Neuronal stem cell (in vitro differentiated cells): ENCODE measurements around the gene SEL1L2.

Experiments used
- DNase-seq: peaks from one replicate; pipeline ENCODE4 v3.0.0-alpha.2; 2013; ENCODE audit warnings: low spot score
- H2AFZ ChIP-seq: one replicate; pipeline ENCODE4 v1.6.1; 2013; ENCODE audit warnings: mild to moderate bottlenecking, low read length, inconsistent platforms
- H2AK5ac ChIP-seq: 2 replicates; pipeline ENCODE4 v1.6.1; 2013; ENCODE audit warnings: low read depth, mild to moderate bottlenecking, inconsistent platforms, low read length, moderate library complexity, mixed read lengths
- H2BK120ac ChIP-seq: 2 replicates; pipeline ENCODE4 v1.6.1; 2013; ENCODE audit warnings: low read depth, mild to moderate bottlenecking, inconsistent platforms, low read length, moderate library complexity, mixed read lengths
- H2BK12ac ChIP-seq: one replicate; pipeline ENCODE4 v1.6.1; 2013; ENCODE audit warnings: low read length, inconsistent platforms
- H2BK15ac ChIP-seq: 2 replicates; pipeline ENCODE4 v1.6.1; 2013; ENCODE audit warnings: mild to moderate bottlenecking, low read length, inconsistent platforms, mixed read lengths
- H2BK5ac ChIP-seq: one replicate; pipeline ENCODE4 v1.6.1; 2013; ENCODE audit warnings: inconsistent platforms, mild to moderate bottlenecking, low read length, moderate library complexity
- H3K14ac ChIP-seq: one replicate; pipeline ENCODE4 v1.6.1; 2013; ENCODE audit warnings: low read length, inconsistent platforms
- H3K18ac ChIP-seq: 2 replicates; pipeline ENCODE4 v1.6.1; 2013; ENCODE audit warnings: low read length, inconsistent platforms
- H3K23ac ChIP-seq: 2 replicates; pipeline ENCODE4 v1.6.1; 2013; ENCODE audit warnings: low read depth, mild to moderate bottlenecking, mixed read lengths, low read length, inconsistent platforms; ENCODE audit not compliant: poor library complexity
- H3K27ac ChIP-seq: replicated peaks from 3 replicates; pipeline ENCODE4 v1.5.1; 2013; ENCODE audit warnings: low read length, inconsistent platforms
- H3K27me3 ChIP-seq, 3 experiments: 2 replicates each; pipeline ENCODE4 v1.6.1; 2013; ENCODE audit warnings: low read length in 3 of 3, mild to moderate bottlenecking in 2 of 3, inconsistent platforms in 1 of 3, low read depth in 1 of 3, mixed read lengths in 1 of 3, moderate library complexity in 1 of 3; ENCODE audit not compliant: control insufficient read depth in 3 of 3, insufficient read depth in 3 of 3
- H3K36me3 ChIP-seq, 2 donors: replicated peaks in 1 of 2; 2 replicates each; pipeline ENCODE4 v1.6.1; 2013; ENCODE audit warnings: low read length in 2 of 2; ENCODE audit not compliant: control insufficient read depth in 2 of 2, insufficient read depth in 2 of 2
- H3K4ac ChIP-seq: 2 replicates; pipeline ENCODE4 v1.6.1; 2013; ENCODE audit warnings: inconsistent platforms, mild to moderate bottlenecking, low read length, moderate library complexity
- H3K4me1 ChIP-seq, 2 donors: 1 replicate in 1 of 2; 2 replicates in 1 of 2; pipeline ENCODE4 v1.6.1; 2013; ENCODE audit warnings: low read length in 2 of 2, low read depth in 1 of 2; ENCODE audit not compliant: control insufficient read depth in 2 of 2, insufficient read depth in 1 of 2
- H3K4me2 ChIP-seq: one replicate; pipeline ENCODE4 v1.6.1; 2013; ENCODE audit warnings: mild to moderate bottlenecking, low read length, inconsistent platforms; ENCODE audit not compliant: insufficient read depth, poor library complexity, severe bottlenecking
- H3K4me3 ChIP-seq, 2 donors: 2 replicates each; pipeline ENCODE4 v1.5.1; 2013; ENCODE audit warnings: low read length in 2 of 2, mild to moderate bottlenecking in 2 of 2, inconsistent platforms in 1 of 2, moderate library complexity in 1 of 2
- H3K79me1 ChIP-seq: one replicate; pipeline ENCODE4 v1.6.1; 2013; ENCODE audit warnings: low read depth, mild to moderate bottlenecking, inconsistent platforms, low read length, moderate library complexity
- H3K9ac ChIP-seq: one replicate; pipeline ENCODE4 v1.6.1; 2013; ENCODE audit warnings: mild to moderate bottlenecking, low read depth, low read length, inconsistent platforms; ENCODE audit not compliant: poor library complexity
- H3K9me3 ChIP-seq, 2 donors: replicated peaks in 1 of 2; 2 replicates each; pipeline versions ENCODE3 to v1.6.1; 2013; ENCODE audit warnings: low read length in 2 of 2, mild to moderate bottlenecking in 2 of 2, inconsistent platforms in 1 of 2, low read depth in 1 of 2, mixed read lengths in 1 of 2, moderate library complexity in 1 of 2; ENCODE audit not compliant: control insufficient read depth in 2 of 2, insufficient read depth in 1 of 2
- H4K8ac ChIP-seq: one replicate; pipeline ENCODE4 v1.6.1; 2013; ENCODE audit warnings: low read depth, mild to moderate bottlenecking, inconsistent platforms, low read length, moderate library complexity
- H4K91ac ChIP-seq: one replicate; pipeline ENCODE4 v1.6.1; 2013; ENCODE audit warnings: low read length, low read depth, mild to moderate bottlenecking, inconsistent platforms; ENCODE audit not compliant: poor library complexity
- WGBS, 2 donors: extraction: QIAGEN DNeasy Blood & Tissue Kit; methylation state at CpG; one replicate each; pipeline ENCODE4 v1.1.7; 2013; ENCODE audit warnings: missing lambda C conversion rate in 2 of 2, mixed read lengths in 1 of 2; ENCODE audit not compliant: insufficient read length in 2 of 2, insufficient replicate concordance in 1 of 2; ENCODE audit errors: extremely low coverage in 2 of 2; 5-methylcytosine and 5-hydroxymethylcytosine counted together

The SEL1L2 gene

DNA sequence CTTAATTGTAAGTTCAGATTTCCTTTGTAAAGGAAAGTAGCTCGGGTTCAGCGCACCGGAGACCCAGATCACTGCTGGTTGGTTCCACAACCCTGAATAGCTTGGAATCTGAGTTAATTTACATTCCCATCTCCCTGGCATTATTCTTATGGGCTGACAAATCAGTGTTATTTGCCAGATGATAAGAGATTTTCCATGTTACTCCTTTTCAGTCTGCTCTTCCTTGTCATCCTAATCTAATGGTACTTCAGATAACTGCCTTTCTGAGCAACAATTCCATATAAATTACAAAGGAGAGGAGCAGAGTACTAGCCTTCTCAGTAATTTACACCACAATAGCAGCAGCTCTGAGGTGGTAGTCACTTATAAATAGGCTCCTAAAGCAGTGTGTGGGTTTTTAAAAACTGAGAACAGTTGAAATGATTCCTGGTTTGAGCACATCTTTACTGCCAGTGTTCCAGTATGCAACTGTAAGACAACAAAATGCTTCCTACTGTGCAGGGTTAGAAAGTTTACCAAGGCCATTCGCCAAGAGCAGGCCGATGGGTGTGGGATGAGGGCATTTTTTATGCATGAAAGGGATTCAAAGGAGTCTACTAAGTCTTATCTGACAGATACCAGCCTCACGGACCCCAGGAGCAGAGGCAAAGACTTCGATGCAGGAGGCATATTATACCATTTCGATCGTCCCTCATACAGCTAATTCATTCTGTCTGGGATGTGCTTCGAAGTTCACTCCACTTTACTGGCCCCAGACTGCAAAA lies 115.8 kb downstream of the SEL1L2 start:
- Histone ChIP-seq H2BK12ac (no peak overlapping the region), H3K36me3 (no peaks in the 10 kb centered on the region), H2BK120ac (no peak overlapping the region), H3K23ac (no peak overlapping the region), H3K27ac (no peak overlapping the region), H2AK5ac (no peak overlapping the region), H2BK5ac (no peak overlapping the region), H3K4me3 (peak overlapping the region in 1 of 2 donors; percentile 18), H4K91ac (no peak overlapping the region), H3K4ac (no peak overlapping the region), H3K79me1 (no peaks in the 10 kb centered on the region), H3K4me1 (peaks cover 7 to 27% of the 10 kb centered on the region in 2 donors), H3K14ac (no peak overlapping the region), H2AFZ (peak overlapping the region; percentile 80), H3K18ac (no peak overlapping the region), H4K8ac (no peak overlapping the region), H3K9ac (no peak overlapping the region), H3K9me3 (no peaks in the 10 kb centered on the region), H3K4me2 (no peak overlapping the region), H2BK15ac (no peak overlapping the region), H3K27me3 (no peaks in the 10 kb centered on the region)
- no peak for DNase-seq
- no CpG with 5 or more reads among the region's 10 CpGs for WGBS, 2 donors

DNA sequence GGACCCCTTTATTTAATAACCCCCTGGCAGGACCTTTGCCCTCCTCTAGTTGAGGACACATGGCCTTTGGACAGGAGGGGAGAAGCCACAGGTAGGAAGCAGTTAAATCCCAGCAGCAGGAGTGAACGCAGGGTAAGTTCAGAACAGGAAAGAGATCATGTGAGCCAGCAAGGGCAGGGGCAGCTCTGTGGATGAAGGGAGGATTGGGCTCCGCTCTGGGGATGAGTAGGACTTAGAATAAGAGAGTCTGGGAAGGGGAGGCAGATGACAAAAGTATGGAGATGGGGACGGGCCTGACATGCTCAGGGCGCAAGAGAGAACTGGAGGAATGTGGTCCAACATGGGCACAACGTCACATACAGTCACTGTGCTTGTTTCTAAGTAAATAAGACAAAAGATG lies 116.6 kb downstream of the SEL1L2 start:
- H3K27ac ChIP-seq = no peak overlapping the region
- no peak overlapping the region for H3K4me3 ChIP-seq
- no peak overlapping the region for H3K18ac ChIP-seq
- H3K14ac ChIP-seq = no peak overlapping the region
- H3K23ac ChIP-seq = no peak overlapping the region
- H2BK15ac ChIP-seq = no peak overlapping the region
- H2BK12ac ChIP-seq = no peak overlapping the region
- H3K79me1 ChIP-seq = no peaks in the 10 kb centered on the region
- no peak overlapping the region for H3K9ac ChIP-seq
- no peak overlapping the region for H2BK5ac ChIP-seq
- H3K4me1 ChIP-seq = peaks cover 7 to 27% of the 10 kb centered on the region in 2 donors
- no CpG with 5 or more reads among the region's 5 CpGs for WGBS, 2 donors
- H4K8ac ChIP-seq = no peak overlapping the region
- no peaks in the 10 kb centered on the region for H3K9me3 ChIP-seq
- no peak overlapping the region for H2AK5ac ChIP-seq
- peak overlapping the region; percentile 80 for H2AFZ ChIP-seq
- no peak overlapping the region for H3K4me2 ChIP-seq
- no peak for DNase-seq
- no peak overlapping the region for H4K91ac ChIP-seq
- no peak overlapping the region for H2BK120ac ChIP-seq
- H3K4ac ChIP-seq = no peak overlapping the region
- H3K36me3 ChIP-seq = no peaks in the 10 kb centered on the region
- H3K27me3 ChIP-seq = no peaks in the 10 kb centered on the region

DNA sequence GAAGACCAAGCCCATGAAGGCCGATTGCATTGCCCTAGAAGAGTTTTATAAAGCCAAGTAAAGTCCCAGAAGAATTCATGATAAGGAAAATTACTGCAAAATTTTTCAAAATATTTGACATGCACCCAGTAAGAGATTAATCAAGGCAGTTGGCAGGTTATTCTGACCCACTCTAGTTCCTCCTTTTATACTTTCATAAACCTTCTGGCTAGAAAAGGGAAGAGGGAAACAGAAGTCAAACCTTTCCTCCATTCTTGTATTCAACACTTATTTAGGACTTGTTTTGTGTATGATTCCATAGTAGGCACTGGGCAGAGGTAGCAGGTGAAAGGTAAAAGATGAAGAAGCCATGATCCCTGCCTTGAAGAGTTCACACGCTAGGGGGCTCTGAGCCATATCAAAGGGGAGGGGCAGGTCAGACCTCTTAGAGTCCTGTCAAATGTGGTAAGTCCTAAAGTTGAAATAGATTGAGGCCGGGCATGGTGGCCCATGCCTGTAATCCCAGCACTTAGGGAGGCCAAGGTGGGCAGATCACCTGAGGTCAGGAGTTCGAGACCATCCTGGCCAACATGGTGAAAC lies 120.2 kb downstream of the SEL1L2 start:
- no peak for DNase-seq
- H3K4me3 ChIP-seq = no peak overlapping the region

DNA sequence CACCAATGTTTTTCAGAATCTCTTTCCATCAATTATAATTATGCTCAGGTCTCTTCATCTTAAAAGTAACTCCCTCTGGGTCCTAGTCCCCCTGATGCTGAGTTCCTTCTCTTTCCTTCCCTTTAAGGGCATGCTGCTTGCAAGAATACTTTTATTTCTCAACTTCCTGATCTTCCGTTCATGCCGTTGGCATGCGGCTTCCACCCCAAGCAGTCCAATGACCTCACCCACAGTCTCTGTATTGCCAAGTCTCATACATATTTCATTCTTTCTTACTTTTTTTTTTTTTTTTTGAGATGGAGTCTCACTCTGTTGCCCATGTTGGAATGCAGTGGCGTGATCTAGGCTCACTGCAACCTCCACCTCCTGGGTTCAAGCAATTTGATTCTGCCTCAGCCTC lies 122.1 kb downstream of the SEL1L2 start:
- no peak overlapping the region for H3K18ac ChIP-seq
- no CpG with 5 or more reads among the region's 4 CpGs for WGBS, 2 donors
- no peak overlapping the region for H2BK120ac ChIP-seq
- no peak overlapping the region for H3K4me3 ChIP-seq
- no peak overlapping the region for H3K14ac ChIP-seq
- no peak overlapping the region for H4K8ac ChIP-seq
- H2AFZ ChIP-seq = no peak overlapping the region
- H3K27me3 ChIP-seq = no peaks in the 10 kb centered on the region
- no peak overlapping the region for H2BK12ac ChIP-seq
- H3K79me1 ChIP-seq = no peaks in the 10 kb centered on the region
- peaks cover 1 to 19% of the 10 kb centered on the region in 2 donors for H3K4me1 ChIP-seq
- DNase-seq = no peak
- H3K27ac ChIP-seq = no peak overlapping the region
- H4K91ac ChIP-seq = no peak overlapping the region
- no peak overlapping the region for H3K4ac ChIP-seq
- H2AK5ac ChIP-seq = no peak overlapping the region
- no peak overlapping the region for H2BK15ac ChIP-seq
- no peaks in the 10 kb centered on the region for H3K36me3 ChIP-seq
- no peak overlapping the region for H2BK5ac ChIP-seq
- H3K9me3 ChIP-seq = no peaks in the 10 kb centered on the region
- H3K9ac ChIP-seq = no peak overlapping the region
- no peak overlapping the region for H3K23ac ChIP-seq
- no peak overlapping the region for H3K4me2 ChIP-seq

More for the DNA sequence above, 120.2 kb downstream of the SEL1L2 start:
- Histone ChIP-seq H3K27me3 (no peaks in the 10 kb centered on the region), H3K9me3 (no peaks in the 10 kb centered on the region), H2BK12ac (no peak overlapping the region), H3K23ac (no peak overlapping the region), H2BK120ac (no peak overlapping the region), H3K36me3 (no peaks in the 10 kb centered on the region), H4K8ac (no peak overlapping the region), H3K4ac (no peak overlapping the region), H3K79me1 (no peaks in the 10 kb centered on the region), H3K18ac (no peak overlapping the region), H2AK5ac (no peak overlapping the region), H3K27ac (no peak overlapping the region), H3K9ac (no peak overlapping the region), H2AFZ (no peak overlapping the region), H2BK15ac (no peak overlapping the region), H2BK5ac (no peak overlapping the region), H3K14ac (no peak overlapping the region), H3K4me2 (no peak overlapping the region), H3K4me1 (peaks cover 9 to 26% of the 10 kb centered on the region in 2 donors), H4K91ac (no peak overlapping the region)
- WGBS, 2 donors = no CpG with 5 or more reads among the region's 4 CpGs
